C4-2B (cell line): ENCODE data around the gene RNF112.

Experiments used
- ZFX ChIP-seq: fragments of 450-650 bp; IDR thresholded peaks from 2 replicates; pipeline ENCODE4 v1.6.1; 2017
- TF ChIP-seq, protein P1 (sequence below): fragments of 450-650 bp; conservative IDR thresholded peaks from 2 replicates; pipeline ENCODE4 v1.5.1; 2017; ENCODE audit warnings: mild to moderate bottlenecking

DNA sequence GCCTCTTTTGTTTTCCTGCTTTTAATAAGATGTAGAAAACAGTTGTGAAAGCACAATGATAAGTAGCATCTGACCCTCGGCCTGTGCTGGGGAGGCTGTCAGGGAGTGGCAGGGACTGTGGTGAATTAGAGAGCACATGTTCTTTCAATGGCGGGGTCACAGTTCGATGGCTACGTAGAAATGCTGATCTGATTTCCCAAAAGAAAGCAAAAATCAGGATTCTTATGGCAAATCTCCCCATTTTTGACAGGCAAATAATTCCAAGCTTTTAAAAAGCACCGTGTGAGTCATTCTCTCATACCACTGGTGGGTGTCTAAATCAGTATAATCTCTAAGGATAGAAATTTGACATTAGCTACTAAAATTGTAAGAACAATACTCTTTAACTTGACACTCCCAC, 36.9 kb upstream of the RNF112 start:
- TF ChIP-seq, protein P1, sequence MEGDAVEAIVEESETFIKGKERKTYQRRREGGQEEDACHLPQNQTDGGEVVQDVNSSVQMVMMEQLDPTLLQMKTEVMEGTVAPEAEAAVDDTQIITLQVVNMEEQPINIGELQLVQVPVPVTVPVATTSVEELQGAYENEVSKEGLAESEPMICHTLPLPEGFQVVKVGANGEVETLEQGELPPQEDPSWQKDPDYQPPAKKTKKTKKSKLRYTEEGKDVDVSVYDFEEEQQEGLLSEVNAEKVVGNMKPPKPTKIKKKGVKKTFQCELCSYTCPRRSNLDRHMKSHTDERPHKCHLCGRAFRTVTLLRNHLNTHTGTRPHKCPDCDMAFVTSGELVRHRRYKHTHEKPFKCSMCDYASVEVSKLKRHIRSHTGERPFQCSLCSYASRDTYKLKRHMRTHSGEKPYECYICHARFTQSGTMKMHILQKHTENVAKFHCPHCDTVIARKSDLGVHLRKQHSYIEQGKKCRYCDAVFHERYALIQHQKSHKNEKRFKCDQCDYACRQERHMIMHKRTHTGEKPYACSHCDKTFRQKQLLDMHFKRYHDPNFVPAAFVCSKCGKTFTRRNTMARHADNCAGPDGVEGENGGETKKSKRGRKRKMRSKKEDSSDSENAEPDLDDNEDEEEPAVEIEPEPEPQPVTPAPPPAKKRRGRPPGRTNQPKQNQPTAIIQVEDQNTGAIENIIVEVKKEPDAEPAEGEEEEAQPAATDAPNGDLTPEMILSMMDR: no peak
- no peak for TF ChIP-seq ZFX
